HG02571 (cell line): ENCODE results near the gene GPM6B.

ENCODE experiments used
- ATAC-seq: cut with Tn5 transposase; IDR thresholded peaks from one replicate; pipeline ENCODE4 v1.9.1; 2021; ENCODE audit warnings: mild to moderate bottlenecking, moderate library complexity; ENCODE audit not compliant: unreplicated experiment

GPM6B gene

GRCh38 chrX:13825178-13825762 is 8.4 kb upstream of the GPM6B start:
- ATAC-seq = no peak

GRCh38 chrX:13824746-13825145 is 7.9 kb upstream of the GPM6B start:
- no peak for ATAC-seq

GRCh38 chrX:13821738-13822137 is 4.8 kb upstream of the GPM6B start:
- no peak for ATAC-seq

GRCh38 chrX:13816176-13816575 is 717 bp downstream of the GPM6B start:
- ATAC-seq = no peak

GRCh38 chrX:13815664-13816063 is 1.2 kb downstream of the GPM6B start:
- no peak for ATAC-seq

- no peak for ATAC-seq
Observed at GRCh38 chrX:13808865-13809264, 8.0 kb downstream of the GPM6B start.

GRCh38 chrX:13808293-13808692 is 8.6 kb downstream of the GPM6B start:
- ATAC-seq = no peak

GRCh38 chrX:13805241-13805640 is 11.7 kb downstream of the GPM6B start:
- no peak for ATAC-seq

GRCh38 chrX:13803116-13803515 is 13.8 kb downstream of the GPM6B start:
- ATAC-seq = no peak

GRCh38 chrX:13798184-13798583 is 18.7 kb downstream of the GPM6B start:
- ATAC-seq = no peak

- ATAC-seq = no peak
Observed at GRCh38 chrX:13797512-13797911, 19.4 kb downstream of the GPM6B start.

- ATAC-seq = no peak
Observed at GRCh38 chrX:13794417-13794816, 22.5 kb downstream of the GPM6B start.

- no peak for ATAC-seq
Observed at GRCh38 chrX:13793897-13794296, 23.0 kb downstream of the GPM6B start.

GRCh38 chrX:13791559-13791958 is 25.3 kb downstream of the GPM6B start:
- no peak for ATAC-seq

- no peak for ATAC-seq
Observed at GRCh38 chrX:13791145-13791544, 25.7 kb downstream of the GPM6B start.

GRCh38 chrX:13790206-13791131 is 26.4 kb downstream of the GPM6B start:
- ATAC-seq = no peak

GRCh38 chrX:13786048-13786447 is 30.8 kb downstream of the GPM6B start:
- no peak for ATAC-seq

GRCh38 chrX:13780868-13781427 is 35.9 kb downstream of the GPM6B start:
- ATAC-seq = no peak

- ATAC-seq = no peak
Observed at GRCh38 chrX:13778916-13779315, 38.0 kb downstream of the GPM6B start.

- ATAC-seq = no peak
Observed at GRCh38 chrX:13776387-13776786, 40.5 kb downstream of the GPM6B start.

- no peak for ATAC-seq
Observed at GRCh38 chrX:13775837-13776236, 41.1 kb downstream of the GPM6B start.

GRCh38 chrX:13774696-13775095 is 42.2 kb downstream of the GPM6B start:
- no peak for ATAC-seq
